Neural progenitor cell (in vitro differentiated cells): ENCODE results near the gene SLC6A4.

Experiments used
- EZH2phosphoT487 ChIP-seq: fragments of 200-600 bp; sonication (generic); IDR thresholded peaks from 2 replicates; pipeline ENCODE4 v1.6.1; 2017; ENCODE audit warnings: antibody characterized with exemption
- TF ChIP-seq, protein P1 (sequence below): fragments of 200-600 bp; sonication (generic); IDR thresholded peaks from 2 replicates; pipeline ENCODE4 v1.5.1; 2017; ENCODE audit warnings: antibody characterized with exemption, mild to moderate bottlenecking

DNA sequence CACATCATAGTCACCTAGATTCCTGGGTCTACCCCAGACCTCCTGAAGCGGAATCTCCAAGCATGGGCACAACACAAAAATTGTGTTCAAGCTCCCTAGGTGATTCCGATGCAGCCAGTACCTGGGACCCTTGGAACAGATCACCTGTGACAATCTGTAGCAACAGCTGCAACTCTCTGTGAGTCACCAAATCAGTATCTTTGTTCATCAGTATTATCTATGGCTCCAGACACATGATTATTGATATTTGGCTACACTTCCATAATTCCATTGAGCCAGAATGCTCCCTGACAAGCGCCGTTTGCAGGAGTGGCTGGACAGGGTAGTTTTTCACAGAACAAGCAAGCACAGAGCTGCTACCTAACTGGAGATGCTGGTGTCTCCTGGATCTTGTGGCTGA is 16.2 kb downstream of the SLC6A4 start:
- TF ChIP-seq, protein P1, sequence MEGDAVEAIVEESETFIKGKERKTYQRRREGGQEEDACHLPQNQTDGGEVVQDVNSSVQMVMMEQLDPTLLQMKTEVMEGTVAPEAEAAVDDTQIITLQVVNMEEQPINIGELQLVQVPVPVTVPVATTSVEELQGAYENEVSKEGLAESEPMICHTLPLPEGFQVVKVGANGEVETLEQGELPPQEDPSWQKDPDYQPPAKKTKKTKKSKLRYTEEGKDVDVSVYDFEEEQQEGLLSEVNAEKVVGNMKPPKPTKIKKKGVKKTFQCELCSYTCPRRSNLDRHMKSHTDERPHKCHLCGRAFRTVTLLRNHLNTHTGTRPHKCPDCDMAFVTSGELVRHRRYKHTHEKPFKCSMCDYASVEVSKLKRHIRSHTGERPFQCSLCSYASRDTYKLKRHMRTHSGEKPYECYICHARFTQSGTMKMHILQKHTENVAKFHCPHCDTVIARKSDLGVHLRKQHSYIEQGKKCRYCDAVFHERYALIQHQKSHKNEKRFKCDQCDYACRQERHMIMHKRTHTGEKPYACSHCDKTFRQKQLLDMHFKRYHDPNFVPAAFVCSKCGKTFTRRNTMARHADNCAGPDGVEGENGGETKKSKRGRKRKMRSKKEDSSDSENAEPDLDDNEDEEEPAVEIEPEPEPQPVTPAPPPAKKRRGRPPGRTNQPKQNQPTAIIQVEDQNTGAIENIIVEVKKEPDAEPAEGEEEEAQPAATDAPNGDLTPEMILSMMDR = no peak
- TF ChIP-seq EZH2phosphoT487 = no peak
